CD4-positive, alpha-beta T cell treated with Interleukin-4 for 4 hours (primary cell): Measurements from ENCODE around the gene MTAP.

Source experiments
- DNase-seq: peaks from one replicate; pipeline ENCODE4 v3.0.0-alpha.2; 2020

Gene MTAP

GRCh38 chr9:21806644-21807043 is 4.2 kb downstream of the MTAP start:
- no peak for DNase-seq

GRCh38 chr9:21810388-21810787 is 8.0 kb downstream of the MTAP start:
- no peak for DNase-seq

DNA sequence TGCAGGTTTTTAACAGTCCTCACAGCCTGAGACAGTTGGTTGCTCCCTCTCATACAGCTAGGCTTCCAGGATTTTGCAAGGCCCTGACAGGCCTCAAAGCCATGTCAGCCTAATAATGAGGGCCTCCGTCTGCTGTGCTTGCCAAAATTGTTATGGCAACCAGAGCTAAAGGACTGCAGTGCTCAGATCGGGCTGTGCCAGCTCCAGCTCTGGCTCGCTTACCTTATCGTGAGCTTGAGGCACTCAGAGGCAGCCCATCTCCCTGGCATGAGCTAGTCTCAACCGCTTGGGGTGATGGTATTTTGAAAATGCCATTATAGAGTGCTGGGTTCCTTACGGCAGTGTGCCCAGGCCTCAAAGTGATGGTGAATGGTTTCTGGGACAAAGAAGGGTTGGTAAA is 8.4 kb downstream of the MTAP start:
- no peak for DNase-seq

- no peak for DNase-seq
These were observed 9.5 kb downstream of the MTAP start for GRCh38 chr9:21811914-21812313.

- no peak for DNase-seq
These were observed 10.0 kb downstream of the MTAP start for GRCh38 chr9:21812415-21812814.

GRCh38 chr9:21812946-21813568 is 10.6 kb downstream of the MTAP start:
- DNase-seq: peak; percentile 73

DNA sequence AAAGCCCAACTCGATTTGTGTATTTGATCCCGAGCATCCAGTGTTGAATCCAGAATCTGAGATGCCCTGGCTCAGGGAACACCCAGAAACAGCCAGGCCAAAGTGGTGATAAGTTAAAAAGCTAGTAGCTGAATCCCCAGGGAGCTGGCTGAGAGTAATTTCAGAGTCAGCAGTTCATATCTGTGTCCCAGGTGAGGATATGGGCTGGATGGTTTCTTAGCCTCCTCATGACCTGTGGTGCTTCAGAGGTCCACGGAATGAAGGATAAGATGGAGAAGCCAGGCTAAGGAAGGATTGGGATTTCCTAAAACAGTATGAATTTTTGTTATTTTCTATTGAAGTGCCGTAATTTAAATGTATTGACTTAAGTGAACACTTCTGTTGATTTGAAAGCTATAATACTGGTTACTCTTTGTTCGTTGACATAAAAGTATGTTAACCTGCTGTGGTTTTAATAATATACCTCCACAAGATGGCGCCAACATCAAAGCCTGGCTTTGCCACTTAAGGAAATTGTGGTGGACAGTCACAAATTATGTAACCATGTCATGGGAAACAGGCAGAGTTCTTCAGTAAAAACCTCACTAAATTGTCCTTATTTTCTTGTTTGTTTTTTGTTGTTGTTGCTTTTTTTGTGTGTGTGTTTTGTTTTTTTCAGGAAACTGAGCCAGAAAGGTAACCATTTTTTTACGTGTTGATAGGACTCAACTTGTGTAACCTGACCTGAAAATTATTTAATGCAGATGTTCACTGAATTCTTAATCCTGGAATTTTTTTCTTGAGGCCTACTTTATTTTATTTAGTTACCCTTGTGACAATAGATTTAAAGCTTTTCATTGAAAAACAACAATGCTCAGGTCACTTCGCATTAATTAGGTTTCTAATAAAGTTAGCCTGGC is 11.4 kb downstream of the MTAP start:
- peak; percentile 85 for DNase-seq

- no peak for DNase-seq
These were observed 13.2 kb downstream of the MTAP start for GRCh38 chr9:21815643-21816042.

DNA sequence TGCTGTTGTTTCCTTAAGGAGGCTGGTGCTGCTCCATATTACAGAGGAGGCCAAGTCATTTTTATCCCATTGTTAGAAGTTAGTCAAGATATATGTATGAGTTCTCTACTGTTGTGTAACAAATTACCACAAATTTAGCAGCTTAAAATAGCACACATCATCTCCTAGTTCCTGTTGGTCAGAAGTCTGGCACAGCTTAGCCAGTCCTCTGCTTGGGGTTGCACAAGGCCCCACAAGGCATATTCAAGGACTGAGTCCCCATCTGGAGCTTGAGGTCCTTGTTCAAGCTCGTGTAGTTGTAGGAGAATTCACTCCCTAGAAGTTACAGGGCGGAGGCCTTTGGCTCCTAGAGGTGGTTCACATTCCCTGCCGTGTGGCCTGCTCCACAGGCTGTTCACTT is 14.7 kb downstream of the MTAP start:
- no peak for DNase-seq

- DNase-seq: no peak
These were observed 23.2 kb downstream of the MTAP start for GRCh38 chr9:21825637-21826036.

DNA sequence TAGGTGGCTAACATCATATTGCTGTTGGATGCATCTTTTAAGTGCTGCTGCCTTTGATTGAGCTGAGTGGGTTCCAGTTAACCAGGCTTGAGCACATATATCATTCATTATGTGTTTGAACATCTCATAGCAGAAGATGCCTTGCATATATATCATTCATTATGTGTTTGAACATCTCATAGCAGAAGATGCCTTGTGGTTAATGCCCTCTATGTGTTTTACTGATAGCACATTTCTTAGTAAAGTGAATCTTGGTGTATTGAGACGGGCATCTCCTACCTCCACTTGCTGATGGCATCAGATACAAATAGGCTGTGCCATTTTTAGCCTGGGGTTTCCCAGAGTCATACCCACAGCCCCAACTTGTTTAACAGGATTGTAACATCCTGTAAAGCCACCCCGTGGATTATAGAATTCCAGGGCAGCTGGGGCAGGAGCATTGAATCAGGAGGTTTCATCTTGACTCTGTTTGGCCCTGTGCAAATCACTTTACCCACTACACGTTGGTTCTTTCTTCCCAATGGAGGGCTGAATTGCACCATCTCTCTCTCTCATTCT is 26.5 kb downstream of the MTAP start:
- DNase-seq: no peak

GRCh38 chr9:21830589-21830988 is 28.2 kb downstream of the MTAP start:
- DNase-seq: no peak

DNA sequence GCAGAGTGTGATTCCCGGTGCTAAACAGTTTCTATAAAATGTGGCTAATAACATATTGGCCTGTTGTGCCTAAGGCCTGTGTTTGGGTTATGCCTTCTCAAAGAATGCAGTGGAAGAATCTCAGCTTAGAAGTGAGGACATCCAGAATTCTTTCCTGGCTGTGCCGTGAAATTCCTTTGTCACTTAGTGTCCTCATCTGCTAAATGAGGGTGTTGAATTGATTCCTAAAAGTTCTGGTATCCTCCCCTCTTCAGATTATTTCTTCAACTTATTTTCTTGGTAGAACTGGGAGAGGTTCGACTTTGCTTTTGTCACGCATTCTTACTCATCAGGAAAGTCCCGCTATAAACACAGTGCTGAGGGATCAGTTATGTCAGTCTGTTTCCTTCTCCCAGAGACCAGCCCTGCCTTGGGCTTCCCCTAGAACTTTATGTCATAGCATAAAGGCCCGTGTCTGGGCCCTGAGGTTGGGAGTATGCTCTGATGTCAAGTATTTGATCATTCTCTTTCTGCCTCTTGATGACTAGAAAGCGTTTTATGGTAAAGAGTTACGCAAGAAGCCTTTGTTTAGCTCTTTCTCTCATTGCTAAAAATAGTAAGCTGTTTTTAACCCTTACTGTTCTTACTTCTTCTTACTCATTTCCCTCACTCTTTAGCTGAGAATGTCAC is 29.5 kb downstream of the MTAP start:
- peak; percentile 29 for DNase-seq

- no peak for DNase-seq
These were observed 30.8 kb downstream of the MTAP start for GRCh38 chr9:21833090-21833801.

GRCh38 chr9:21835121-21835520 is 32.7 kb downstream of the MTAP start:
- DNase-seq: no peak

DNA sequence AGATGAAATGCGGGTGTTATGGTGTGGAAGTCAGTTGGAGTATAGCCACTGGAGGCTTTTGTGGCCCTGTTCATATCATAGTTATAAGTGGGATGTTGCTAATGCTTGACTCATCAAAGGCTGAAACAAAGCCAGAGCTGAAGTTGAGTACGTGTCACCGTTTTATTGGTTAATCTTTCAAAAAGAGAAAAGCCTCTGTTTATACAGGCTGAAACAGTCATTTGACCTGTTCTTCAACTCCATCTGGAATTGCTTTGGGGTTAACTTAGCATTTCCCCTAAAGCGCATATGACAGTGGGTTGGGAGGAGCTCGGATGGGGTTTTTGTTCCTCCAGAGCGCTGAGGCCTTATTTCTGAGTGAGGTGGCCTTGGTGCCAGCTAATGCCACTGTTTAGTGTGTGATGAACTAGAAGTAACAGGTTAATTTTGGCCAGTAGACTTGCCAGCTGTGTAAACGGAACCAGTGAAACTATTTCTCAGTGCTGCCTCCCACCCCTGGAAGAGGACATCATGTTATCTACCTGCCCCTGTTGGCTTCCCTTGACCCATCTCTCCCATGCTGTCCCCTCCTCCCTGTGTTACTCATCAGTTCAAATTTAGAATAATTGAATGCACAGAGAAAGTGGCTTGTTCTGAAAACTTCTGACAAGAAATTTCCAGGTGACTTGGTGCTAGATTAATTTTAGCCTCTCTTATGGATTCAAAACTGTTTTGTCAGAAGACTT is 34.2 kb downstream of the MTAP start:
- no peak for DNase-seq

DNA sequence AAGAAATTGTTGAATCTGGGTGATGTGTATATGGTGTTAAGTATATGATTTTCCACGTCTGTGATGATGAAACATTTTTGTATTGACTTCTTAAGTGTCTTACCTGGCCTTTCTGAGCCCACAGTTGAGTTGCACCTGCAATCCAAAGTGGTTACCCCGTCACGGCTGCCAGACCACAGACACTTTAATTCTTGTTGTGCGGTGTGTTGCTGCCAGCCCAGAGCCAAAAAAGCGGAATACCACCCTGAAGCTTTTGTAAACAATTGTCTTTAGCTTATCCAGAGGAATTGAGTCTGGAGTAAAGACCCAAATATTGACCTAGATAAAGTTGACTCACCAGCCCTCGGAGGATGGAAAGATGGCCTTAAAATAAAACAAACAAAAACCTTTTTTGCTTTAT is 35.1 kb downstream of the MTAP start:
- DNase-seq: no peak

DNA sequence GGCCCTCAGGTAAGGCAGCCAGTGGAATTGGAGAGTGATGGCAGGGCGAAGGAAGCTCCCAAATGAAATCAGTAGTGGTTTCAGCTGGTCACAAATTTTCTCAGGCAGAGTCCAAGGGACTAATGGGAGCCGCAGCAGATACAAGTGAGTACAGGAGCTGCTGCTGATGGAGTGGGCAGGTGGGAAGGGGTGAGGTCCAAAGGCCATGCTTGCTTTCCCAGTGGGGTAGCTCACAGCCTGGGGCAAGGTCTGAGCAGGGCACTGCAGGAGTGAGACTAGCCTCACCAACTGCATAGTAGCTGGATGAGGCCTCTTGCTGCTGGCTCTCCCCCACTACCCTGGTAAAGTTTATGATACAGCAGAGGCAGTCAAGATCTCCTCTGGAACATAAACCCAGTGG is 38.2 kb downstream of the MTAP start:
- DNase-seq: no peak

DNA sequence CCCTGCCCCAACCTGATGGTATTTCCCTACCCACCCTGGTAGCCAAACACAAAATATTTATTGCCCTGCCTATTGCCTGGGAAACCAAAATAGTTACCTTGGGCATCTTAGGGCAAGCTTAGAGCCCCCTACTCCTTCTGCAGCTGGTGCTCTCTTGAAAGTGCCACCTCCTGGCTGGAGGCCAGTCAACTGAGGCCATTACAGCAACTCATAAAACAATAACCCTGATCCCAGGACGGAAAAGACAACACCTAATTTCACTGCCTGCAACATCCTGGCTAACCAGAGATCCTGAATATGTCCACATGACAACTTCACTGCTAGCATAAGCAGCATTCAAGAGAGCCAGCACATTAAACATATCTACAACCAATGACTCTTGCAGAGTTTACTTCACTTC is 38.7 kb downstream of the MTAP start:
- DNase-seq: no peak

- DNase-seq: no peak
These were observed 46.2 kb downstream of the MTAP start for GRCh38 chr9:21848615-21849014.

GRCh38 chr9:21852754-21853153 is 50.3 kb downstream of the MTAP start:
- DNase-seq: peak; percentile 13

GRCh38 chr9:21853414-21853813 is 51.0 kb downstream of the MTAP start:
- no peak for DNase-seq
